H9 (cell line): ENCODE results near the gene CDH22. TPM values are rescaled to one million over a fixed set of nuclear protein-coding genes. Genes with fewer than 3 reads are reported as not detected.

ENCODE experiments used
- DNase-seq: peaks from one replicate; pipeline ENCODE4 v3.0.0-alpha.2; 2017
- H2AFZ ChIP-seq: one replicate; pipeline ENCODE4 v1.6.1; 2013; ENCODE audit warnings: mild to moderate bottlenecking, low read length, control low read depth, moderate library complexity
- H2AK5ac ChIP-seq: 2 replicates; pipeline ENCODE4 v1.6.1; 2013; ENCODE audit warnings: low read length, control low read depth, mixed read lengths; ENCODE audit not compliant: insufficient read length
- H2BK120ac ChIP-seq: one replicate; pipeline ENCODE4 v1.6.1; 2013; ENCODE audit warnings: low read depth, mild to moderate bottlenecking, low read length, control low read depth, inconsistent platforms; ENCODE audit not compliant: poor library complexity, severe bottlenecking
- H2BK12ac ChIP-seq: 2 replicates; pipeline ENCODE4 v1.6.1; 2013; ENCODE audit warnings: low read length, control low read depth, mixed read lengths, low read depth; ENCODE audit not compliant: insufficient read length
- H2BK15ac ChIP-seq: 2 replicates; pipeline ENCODE4 v1.6.1; 2013; ENCODE audit warnings: low read depth, low read length, control low read depth
- H2BK20ac ChIP-seq: one replicate; pipeline ENCODE4 v1.6.1; 2013; ENCODE audit warnings: low read depth, mild to moderate bottlenecking, low read length, control low read depth, inconsistent platforms; ENCODE audit not compliant: poor library complexity, severe bottlenecking
- H2BK5ac ChIP-seq: 2 replicates; pipeline ENCODE4 v1.6.1; 2013; ENCODE audit warnings: low read length, control low read depth, mixed read lengths; ENCODE audit not compliant: insufficient read length
- H3K14ac ChIP-seq: 2 replicates; pipeline ENCODE4 v1.6.1; 2013; ENCODE audit warnings: low read length, control low read depth; ENCODE audit not compliant: insufficient read depth
- H3K18ac ChIP-seq: 2 replicates; pipeline ENCODE4 v1.6.1; 2013; ENCODE audit warnings: low read depth, mild to moderate bottlenecking, mixed read lengths, low read length, control low read depth; ENCODE audit not compliant: insufficient read length
- H3K23ac ChIP-seq: 2 replicates; pipeline ENCODE4 v1.6.1; 2013; ENCODE audit warnings: low read length, control low read depth, mixed read lengths, low read depth; ENCODE audit not compliant: insufficient read length
- H3K23me2 ChIP-seq: 2 replicates; pipeline ENCODE4 v1.6.1; 2013; ENCODE audit warnings: low read depth, mild to moderate bottlenecking, mixed read lengths, low read length, control low read depth; ENCODE audit not compliant: insufficient read length, poor library complexity, severe bottlenecking
- H3K27ac ChIP-seq: 2 replicates; pipeline ENCODE4 v1.5.1; 2013; ENCODE audit warnings: low read length, control low read depth, mixed read lengths, low read depth; ENCODE audit not compliant: insufficient read length
- H3K27me3 ChIP-seq: 2 replicates; pipeline ENCODE4 v1.6.1; 2013; ENCODE audit warnings: low read length, control low read depth, inconsistent platforms; ENCODE audit not compliant: insufficient read depth
- H3K4ac ChIP-seq: 2 replicates; pipeline ENCODE4 v1.6.1; 2013; ENCODE audit warnings: low read depth, mild to moderate bottlenecking, control low read depth, inconsistent platforms, low read length, moderate library complexity
- H3K4me1 ChIP-seq: 2 replicates; pipeline ENCODE4 v1.6.1; 2013; ENCODE audit warnings: low read length, control low read depth, inconsistent platforms; ENCODE audit not compliant: insufficient read depth
- H3K4me2 ChIP-seq: 2 replicates; pipeline ENCODE4 v1.6.1; 2013; ENCODE audit warnings: low read length, control low read depth, mixed read lengths; ENCODE audit not compliant: insufficient read length, insufficient read depth
- H3K56ac ChIP-seq: 2 replicates; pipeline ENCODE4 v1.6.1; 2013; ENCODE audit warnings: low read depth, mild to moderate bottlenecking, mixed read lengths, low read length, control low read depth; ENCODE audit not compliant: insufficient read length
- H3K79me1 ChIP-seq: 2 replicates; pipeline ENCODE4 v1.6.1; 2013; ENCODE audit warnings: low read depth, mild to moderate bottlenecking, moderate library complexity, low read length, control low read depth, inconsistent platforms; ENCODE audit not compliant: insufficient read depth, poor library complexity, severe bottlenecking
- H3K79me2 ChIP-seq: 2 replicates; pipeline ENCODE4 v1.6.1; 2013; ENCODE audit warnings: low read length, control low read depth, inconsistent platforms; ENCODE audit not compliant: insufficient read depth
- H3K9ac ChIP-seq: 2 replicates; pipeline ENCODE4 v1.6.1; 2013; ENCODE audit warnings: low read length, control low read depth, mixed read lengths; ENCODE audit not compliant: insufficient read length; ENCODE audit errors: extremely low read depth
- H3K9me3 ChIP-seq: one replicate; pipeline ENCODE4 v1.6.1; 2013; ENCODE audit warnings: low read depth, low read length, inconsistent platforms; ENCODE audit not compliant: control insufficient read depth
- H3T11ph ChIP-seq: one replicate; pipeline ENCODE4 v1.6.1; 2013; ENCODE audit warnings: mild to moderate bottlenecking, low read length, control low read depth, inconsistent platforms
- H4K20me1 ChIP-seq: one replicate; pipeline ENCODE4 v1.6.1; 2013; ENCODE audit not compliant: control insufficient read depth, insufficient read length, insufficient read depth
- H4K5ac ChIP-seq: 2 replicates; pipeline ENCODE4 v1.6.1; 2013; ENCODE audit warnings: low read depth, mild to moderate bottlenecking, mixed read lengths, low read length, control low read depth; ENCODE audit not compliant: insufficient read length
- H4K8ac ChIP-seq: replicated peaks from 2 replicates; pipeline ENCODE4 v1.6.1; 2013; ENCODE audit warnings: low read length, control low read depth, mixed read lengths, low read depth; ENCODE audit not compliant: insufficient read length
- H4K91ac ChIP-seq: 2 replicates; pipeline ENCODE4 v1.6.1; 2013; ENCODE audit warnings: low read depth, mild to moderate bottlenecking, moderate library complexity, mixed read lengths, low read length, control low read depth; ENCODE audit not compliant: insufficient read length
- H3K27ac Mint-ChIP-seq, 3 experiments: 2 replicates in 2 of 3; 3 replicates in 1 of 3; pipeline ENCODE4 v1.8.0; 2020 to 2021; ENCODE audit warnings: mixed read lengths in 3 of 3, mild to moderate bottlenecking in 1 of 3, moderate library complexity in 1 of 3
- H3K27me3 Mint-ChIP-seq: 2 replicates; pipeline ENCODE4 v1.8.0; 2021; ENCODE audit warnings: low read depth, mild to moderate bottlenecking, moderate library complexity, mixed read lengths
- H3K36me3 Mint-ChIP-seq, 3 experiments: 2 replicates in 2 of 3; 3 replicates in 1 of 3; pipeline ENCODE4 v1.8.0; 2020 to 2021; ENCODE audit warnings: low read depth in 3 of 3, mixed read lengths in 3 of 3; ENCODE audit not compliant: insufficient read depth in 1 of 3
- H3K4me1 Mint-ChIP-seq, 2 experiments: 2 replicates each; pipeline ENCODE4 v1.8.0; 2020; ENCODE audit warnings: mixed read lengths in 2 of 2
- H3K4me3 Mint-ChIP-seq, 2 experiments: 2 replicates in 1 of 2; 3 replicates in 1 of 2; pipeline ENCODE4 v1.8.0; 2020 to 2021; ENCODE audit warnings: mild to moderate bottlenecking in 2 of 2, mixed read lengths in 2 of 2, moderate library complexity in 1 of 2
- H3K9me3 Mint-ChIP-seq, 2 experiments: 2 replicates in 1 of 2; 3 replicates in 1 of 2; pipeline ENCODE4 v1.8.0; 2020; ENCODE audit warnings: mild to moderate bottlenecking in 2 of 2, mixed read lengths in 2 of 2, moderate library complexity in 1 of 2
- CTCF ChIP-seq: fragments of 200-600 bp; sonication (generic); conservative IDR thresholded peaks from 3 replicates; pipeline ENCODE4 v1.8.0; 2021; ENCODE audit warnings: antibody characterized with exemption, mild to moderate bottlenecking
- WGBS: extraction: QIAGEN DNeasy Blood & Tissue Kit; methylation state at CpG from one replicate; pipeline ENCODE4 v1.1.7; 2013; ENCODE audit warnings: missing lambda C conversion rate, low lambda C conversion rate, mixed read lengths; ENCODE audit not compliant: insufficient read length; ENCODE audit errors: extremely low coverage; 5-methylcytosine and 5-hydroxymethylcytosine counted together
- total RNA-seq: library from RNA; stranded (reverse); gene quantifications from 2 replicates; pipeline ENCODE4 v1.2.1, GENCODE V29; 2021

CDH22 gene
- total RNA-seq, 1 experiment from 2014 or later = not detected

DNA sequence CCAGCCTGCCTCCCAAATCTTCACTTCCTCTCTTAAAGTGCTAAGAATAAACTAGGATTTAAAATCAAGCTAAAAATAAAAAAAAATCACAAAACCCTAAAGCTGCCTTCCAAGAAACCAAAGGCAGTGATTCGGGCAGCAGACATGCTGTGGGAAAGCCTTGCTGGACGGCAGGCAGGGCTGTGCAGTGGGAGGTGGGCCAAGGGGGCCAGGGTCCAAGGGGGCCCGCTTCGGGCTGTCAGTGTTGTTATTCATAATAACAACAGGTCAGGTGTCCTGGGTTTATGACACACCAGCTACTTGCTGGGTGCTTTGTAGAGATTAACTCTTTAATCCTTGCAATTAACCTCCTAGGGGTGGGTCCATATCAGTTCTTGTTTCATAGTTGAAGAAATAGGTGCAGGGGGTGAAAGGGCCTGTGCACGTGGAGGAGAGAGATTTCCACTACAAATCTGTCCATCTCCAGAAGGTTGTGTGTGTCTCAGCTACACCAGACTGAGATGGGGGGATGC, 149.8 kb downstream of the CDH22 start:
- Mint-ChIP-seq H3K9me3 (no peaks in the 10 kb centered on the region), H3K27me3 (peaks cover 20% of the 10 kb centered on the region), H3K36me3 (no peaks in the 10 kb centered on the region), H3K27ac (no peak overlapping the region; a peak in 1 of 7 replicates), H3K4me1 (peaks cover 0 to 11% of the 10 kb centered on the region in 2 experiments; a peak in 1 of 4 replicates), H3K4me3 (no peak overlapping the region)
- no peaks in the 10 kb centered on the region for H3K23me2 ChIP-seq
- H3K27me3 ChIP-seq = no peaks in the 10 kb centered on the region
- no peaks in the 10 kb centered on the region for H3K79me2 ChIP-seq
- no peak overlapping the region for H3K56ac ChIP-seq
- no peak overlapping the region for H2BK12ac ChIP-seq
- no peak overlapping the region for H4K5ac ChIP-seq
- H3K4me1 ChIP-seq = no peaks in the 10 kb centered on the region
- no peak overlapping the region for H2BK20ac ChIP-seq
- no peak overlapping the region for H2BK5ac ChIP-seq
- H3K9ac ChIP-seq = no peak overlapping the region
- no peak overlapping the region for H2BK120ac ChIP-seq
- no peaks in the 10 kb centered on the region for H3K79me1 ChIP-seq
- no peak for DNase-seq
- no peak overlapping the region for H2AFZ ChIP-seq
- no peak overlapping the region for H2BK15ac ChIP-seq
- no peak overlapping the region for H3T11ph ChIP-seq
- H3K4ac ChIP-seq = no peak overlapping the region
- no peaks in the 10 kb centered on the region for H3K9me3 ChIP-seq
- no peak overlapping the region for H3K4me2 ChIP-seq
- no peak overlapping the region for H4K8ac ChIP-seq
- no peak for TF ChIP-seq CTCF
- no peak overlapping the region for H3K27ac ChIP-seq
- H3K18ac ChIP-seq = no peak overlapping the region
- no peak overlapping the region for H3K23ac ChIP-seq
- WGBS = no CpG with 5 or more reads among the region's 5 CpGs
- H3K14ac ChIP-seq = no peak overlapping the region
- no peaks in the 10 kb centered on the region for H4K20me1 ChIP-seq
- H4K91ac ChIP-seq = no peak overlapping the region
- H2AK5ac ChIP-seq = no peak overlapping the region
